ENCODE results near the gene RIMS4.

The RIMS4 gene

DNA sequence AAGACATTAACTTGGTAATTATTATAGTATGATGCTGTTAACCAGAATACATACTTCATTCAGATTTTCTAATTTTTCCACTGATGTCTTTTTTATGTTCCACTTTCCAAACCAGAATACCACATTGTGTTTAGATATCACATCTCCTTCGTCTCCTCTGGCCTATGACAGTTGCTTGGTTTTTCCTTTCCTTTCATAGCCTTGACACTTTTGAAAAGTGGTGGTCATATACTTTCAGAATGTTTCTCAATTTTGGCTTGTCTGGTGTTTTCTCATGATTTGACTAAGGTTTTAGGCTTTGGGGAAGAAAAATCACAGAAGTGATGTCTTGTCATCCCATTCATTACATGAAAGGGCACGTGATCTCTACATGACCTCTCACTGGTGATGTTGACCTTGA is 24.3 kb upstream of the RIMS4 start:
- TF ChIP-seq CTCF (IDR thresholded peaks at IDR 0.05; ENCODE audit: control insufficient read depth, insufficient read depth, low read depth, low read length, missing control alignments) = no peak
- DNase-seq (ENCODE audit: low read depth) = no peak
- no peak overlapping the region for H3K4me3 ChIP-seq (ENCODE audit: control insufficient read depth, low read depth, low read length)

DNA sequence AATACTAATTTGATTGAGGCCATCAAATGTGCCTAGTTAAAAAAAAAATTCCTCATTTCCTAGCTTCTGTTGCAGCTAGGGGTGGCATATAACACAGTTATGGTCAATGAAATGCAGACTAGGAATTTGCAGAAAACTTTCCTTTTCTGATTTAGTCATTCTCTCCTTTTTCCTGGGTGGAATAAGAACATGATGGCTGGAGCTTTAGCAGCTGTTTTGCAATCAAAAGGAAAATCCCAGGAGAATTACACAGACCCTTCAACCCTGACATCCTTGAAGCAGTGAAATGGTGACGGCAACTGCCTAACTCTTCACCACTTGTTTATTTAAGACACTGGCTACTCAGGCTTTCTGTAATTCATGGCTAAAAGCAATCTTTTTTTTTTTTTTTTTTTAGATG is 23.1 kb upstream of the RIMS4 start:
- H3K4me3 ChIP-seq (ENCODE audit: control insufficient read depth, low read depth, low read length) = no peak overlapping the region
- DNase-seq (ENCODE audit: low read depth) = no peak
- no peak for TF ChIP-seq CTCF (IDR thresholded peaks at IDR 0.05; ENCODE audit: control insufficient read depth, insufficient read depth, low read depth, low read length, missing control alignments)

- no peak for TF ChIP-seq CTCF (IDR thresholded peaks at IDR 0.05; ENCODE audit: control insufficient read depth, insufficient read depth, low read depth, low read length, missing control alignments)
- DNase-seq (ENCODE audit: low read depth) = no peak
Observed at GRCh38 chr20:44832724-44833123, 22.4 kb upstream of the RIMS4 start.

GRCh38 chr20:44830995-44831394 is 20.6 kb upstream of the RIMS4 start:
- no peak for DNase-seq (ENCODE audit: low read depth)
- no peak overlapping the region for H3K4me3 ChIP-seq (ENCODE audit: control insufficient read depth, low read depth, low read length)
- TF ChIP-seq CTCF (IDR thresholded peaks at IDR 0.05; ENCODE audit: control insufficient read depth, insufficient read depth, low read depth, low read length, missing control alignments) = no peak

More at GRCh38 chr20:44832724-44833123, 22.4 kb upstream of the RIMS4 start:
- H3K4me3 ChIP-seq (ENCODE audit: control insufficient read depth, low read depth, low read length) = no peak overlapping the region

DNA sequence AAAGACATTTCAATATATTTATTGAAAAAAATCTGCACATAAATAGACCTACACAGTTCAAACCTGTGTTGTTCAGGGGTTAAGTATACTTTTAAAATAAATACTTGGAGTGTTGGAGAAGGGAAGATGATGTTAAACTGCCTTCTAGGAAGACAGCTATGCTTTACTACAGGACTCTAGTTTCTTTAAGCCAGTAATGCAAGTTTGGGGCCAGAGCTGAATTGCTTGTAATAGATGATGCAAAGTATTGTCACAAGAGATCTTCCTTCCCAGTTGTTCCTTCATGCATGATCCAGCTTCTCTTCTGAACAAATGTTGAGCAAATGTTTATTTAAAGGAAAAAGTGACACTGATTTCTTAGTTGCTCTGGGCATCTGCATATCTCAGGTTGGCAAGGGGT is 20.2 kb upstream of the RIMS4 start:
- TF ChIP-seq CTCF (IDR thresholded peaks at IDR 0.05; ENCODE audit: control insufficient read depth, insufficient read depth, low read depth, low read length, missing control alignments) = no peak
- no peak overlapping the region for H3K4me3 ChIP-seq (ENCODE audit: control insufficient read depth, low read depth, low read length)
- no peak for DNase-seq (ENCODE audit: low read depth)

DNA sequence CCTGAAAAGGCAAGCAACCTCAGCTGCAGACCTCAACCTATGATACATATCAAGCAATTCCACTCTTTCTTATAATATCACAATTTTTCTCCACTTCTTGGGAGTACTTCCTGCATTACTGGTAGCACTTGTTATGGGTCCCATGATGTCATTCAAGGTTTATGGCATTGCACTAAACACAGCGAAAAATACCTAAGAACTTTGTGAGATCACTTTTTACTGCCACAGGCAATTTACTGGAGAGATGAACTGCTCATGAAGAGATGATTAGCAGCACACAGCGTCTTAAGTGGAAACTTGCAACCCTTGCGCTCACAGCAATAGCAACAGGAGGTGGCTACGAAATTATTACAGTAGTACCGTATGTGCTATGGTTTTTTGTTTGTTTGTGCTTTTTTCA is 19.3 kb upstream of the RIMS4 start:
- DNase-seq (ENCODE audit: low read depth) = no peak
- TF ChIP-seq CTCF (IDR thresholded peaks at IDR 0.05; ENCODE audit: control insufficient read depth, insufficient read depth, low read depth, low read length, missing control alignments) = no peak
- no peak overlapping the region for H3K4me3 ChIP-seq (ENCODE audit: control insufficient read depth, low read depth, low read length)

GRCh38 chr20:44828640-44829039 is 18.3 kb upstream of the RIMS4 start:
- TF ChIP-seq CTCF (IDR thresholded peaks at IDR 0.05; ENCODE audit: control insufficient read depth, insufficient read depth, low read depth, low read length, missing control alignments) = no peak
- no peak overlapping the region for H3K4me3 ChIP-seq (ENCODE audit: control insufficient read depth, low read depth, low read length)
- no peak for DNase-seq (ENCODE audit: low read depth)
